ENCODE data around the gene FAM171A1.
"Not testable (repeated sequence)": the region's sequence is repeated elsewhere in the genome, so short reads cannot be mapped to it uniquely, and the experiment has no call there.

The FAM171A1 gene

GRCh38 chr10:15342970-15343369 is 28.1 kb downstream of the FAM171A1 start:
- Histone ChIP-seq H3K23ac (ENCODE audit: low read depth, low read length, poor library complexity) (no peak overlapping the region), H3K27me3 (ENCODE audit: control insufficient read depth in 3 of 3, insufficient read depth in 3 of 3, low read depth in 1 of 3, low read length in 3 of 3) (no peaks in the 10 kb centered on the region), H4K91ac (ENCODE audit: low read depth, low read length, poor library complexity) (no peak overlapping the region), H2BK12ac (ENCODE audit: low read length) (no peak overlapping the region), H2BK5ac (ENCODE audit: low read length) (no peak overlapping the region), H3K4me2 (ENCODE audit: insufficient read depth, low read length, poor library complexity, severe bottlenecking) (no peak overlapping the region), H3K27ac (replicated peaks; ENCODE audit: low read length) (no peak overlapping the region), H3K4me1 (ENCODE audit: control insufficient read depth in 2 of 2, insufficient read depth in 1 of 2, low read depth in 1 of 2, low read length in 2 of 2) (peaks cover 8 to 10% of the 10 kb centered on the region in 2 donors), H4K8ac (ENCODE audit: low read depth, low read length) (no peak overlapping the region), H2AFZ (ENCODE audit: low read length) (no peak overlapping the region), H3K14ac (ENCODE audit: low read length) (no peak overlapping the region), H3K79me1 (ENCODE audit: low read depth, low read length) (peaks cover 3% of the 10 kb centered on the region), H3K9me3 (replicated peaks in 1 of 2; ENCODE audit: control insufficient read depth in 2 of 2, insufficient read depth in 1 of 2, low read depth in 1 of 2, low read length in 2 of 2) (no peaks in the 10 kb centered on the region), H2AK5ac (ENCODE audit: low read depth, low read length) (no peak overlapping the region), H2BK15ac (ENCODE audit: low read length) (no peak overlapping the region), H3K9ac (ENCODE audit: low read depth, low read length, poor library complexity) (no peak overlapping the region), H3K36me3 (replicated peaks in 1 of 2; ENCODE audit: control insufficient read depth in 2 of 2, insufficient read depth in 2 of 2, low read length in 2 of 2) (no peaks in the 10 kb centered on the region), H3K4ac (ENCODE audit: low read length) (no peak overlapping the region), H2BK120ac (ENCODE audit: low read depth, low read length) (no peak overlapping the region), H3K4me3 (ENCODE audit: low read length in 2 of 2) (no peak overlapping the region), H3K18ac (ENCODE audit: low read length) (no peak overlapping the region)
- DNase-seq (ENCODE audit: low spot score): no peak
- WGBS, 2 donors (ENCODE audit: extremely low coverage in 2 of 2, insufficient read length in 2 of 2, insufficient replicate concordance in 1 of 2): no CpG with 5 or more reads among the region's 3 CpGs

GRCh38 chr10:15341502-15342128 is 29.5 kb downstream of the FAM171A1 start:
- Histone ChIP-seq H2BK15ac (ENCODE audit: low read length) (no peak overlapping the region), H3K36me3 (replicated peaks in 1 of 2; ENCODE audit: control insufficient read depth in 2 of 2, insufficient read depth in 2 of 2, low read length in 2 of 2) (no peaks in the 10 kb centered on the region), H2AK5ac (ENCODE audit: low read depth, low read length) (no peak overlapping the region), H2AFZ (ENCODE audit: low read length) (no peak overlapping the region), H3K23ac (ENCODE audit: low read depth, low read length, poor library complexity) (no peak overlapping the region), H3K4ac (ENCODE audit: low read length) (no peak overlapping the region), H3K27ac (replicated peaks; ENCODE audit: low read length) (no peak overlapping the region), H3K9me3 (replicated peaks in 1 of 2; ENCODE audit: control insufficient read depth in 2 of 2, insufficient read depth in 1 of 2, low read depth in 1 of 2, low read length in 2 of 2) (no peaks in the 10 kb centered on the region), H3K27me3 (ENCODE audit: control insufficient read depth in 3 of 3, insufficient read depth in 3 of 3, low read depth in 1 of 3, low read length in 3 of 3) (no peaks in the 10 kb centered on the region), H3K4me1 (ENCODE audit: control insufficient read depth in 2 of 2, insufficient read depth in 1 of 2, low read depth in 1 of 2, low read length in 2 of 2) (peaks cover 8 to 10% of the 10 kb centered on the region in 2 donors), H2BK12ac (ENCODE audit: low read length) (no peak overlapping the region), H3K4me2 (ENCODE audit: insufficient read depth, low read length, poor library complexity, severe bottlenecking) (no peak overlapping the region), H3K14ac (ENCODE audit: low read length) (no peak overlapping the region), H3K9ac (ENCODE audit: low read depth, low read length, poor library complexity) (no peak overlapping the region), H3K79me1 (ENCODE audit: low read depth, low read length) (peaks cover 3% of the 10 kb centered on the region), H3K18ac (ENCODE audit: low read length) (no peak overlapping the region), H4K91ac (ENCODE audit: low read depth, low read length, poor library complexity) (no peak overlapping the region), H2BK5ac (ENCODE audit: low read length) (no peak overlapping the region), H4K8ac (ENCODE audit: low read depth, low read length) (no peak overlapping the region), H2BK120ac (ENCODE audit: low read depth, low read length) (no peak overlapping the region), H3K4me3 (ENCODE audit: low read length in 2 of 2) (no peak overlapping the region)
- DNase-seq (ENCODE audit: low spot score): no peak
- no CpG with 5 or more reads among the region's 7 CpGs for WGBS, 2 donors (ENCODE audit: extremely low coverage in 2 of 2, insufficient read length in 2 of 2, insufficient replicate concordance in 1 of 2)

- Histone ChIP-seq H3K23ac (ENCODE audit: low read depth, low read length, poor library complexity) (no peak overlapping the region), H3K4ac (ENCODE audit: low read length) (no peak overlapping the region), H3K9me3 (replicated peaks in 1 of 2; ENCODE audit: control insufficient read depth in 2 of 2, insufficient read depth in 1 of 2, low read depth in 1 of 2, low read length in 2 of 2) (no peaks in the 10 kb centered on the region), H2AK5ac (ENCODE audit: low read depth, low read length) (no peak overlapping the region), H3K4me3 (ENCODE audit: low read length in 2 of 2) (no peak overlapping the region), H2AFZ (ENCODE audit: low read length) (no peak overlapping the region), H4K8ac (ENCODE audit: low read depth, low read length) (no peak overlapping the region), H3K18ac (ENCODE audit: low read length) (no peak overlapping the region), H3K4me1 (ENCODE audit: control insufficient read depth in 2 of 2, insufficient read depth in 1 of 2, low read depth in 1 of 2, low read length in 2 of 2) (peaks cover 2 to 5% of the 10 kb centered on the region in 2 donors), H3K14ac (ENCODE audit: low read length) (no peak overlapping the region), H3K9ac (ENCODE audit: low read depth, low read length, poor library complexity) (no peak overlapping the region), H2BK15ac (ENCODE audit: low read length) (no peak overlapping the region), H3K79me1 (ENCODE audit: low read depth, low read length) (peaks cover 3% of the 10 kb centered on the region), H3K27me3 (ENCODE audit: control insufficient read depth in 3 of 3, insufficient read depth in 3 of 3, low read depth in 1 of 3, low read length in 3 of 3) (no peaks in the 10 kb centered on the region), H2BK12ac (ENCODE audit: low read length) (no peak overlapping the region), H2BK5ac (ENCODE audit: low read length) (no peak overlapping the region), H3K27ac (replicated peaks; ENCODE audit: low read length) (no peak overlapping the region), H4K91ac (ENCODE audit: low read depth, low read length, poor library complexity) (no peak overlapping the region), H2BK120ac (ENCODE audit: low read depth, low read length) (no peak overlapping the region), H3K36me3 (replicated peaks in 1 of 2; ENCODE audit: control insufficient read depth in 2 of 2, insufficient read depth in 2 of 2, low read length in 2 of 2) (no peaks in the 10 kb centered on the region), H3K4me2 (ENCODE audit: insufficient read depth, low read length, poor library complexity, severe bottlenecking) (no peak overlapping the region)
- no peak for DNase-seq (ENCODE audit: low spot score)
- WGBS, 2 donors (ENCODE audit: extremely low coverage in 2 of 2, insufficient read length in 2 of 2, insufficient replicate concordance in 1 of 2): no CpG with 5 or more reads among the region's 2 CpGs
Measured at GRCh38 chr10:15339892-15340291, 31.2 kb downstream of the FAM171A1 start.

- H2BK12ac ChIP-seq (ENCODE audit: low read length); H3K9ac ChIP-seq (ENCODE audit: low read depth, low read length, poor library complexity); H3K4me2 ChIP-seq (ENCODE audit: insufficient read depth, low read length, poor library complexity, severe bottlenecking); H2AK5ac ChIP-seq (ENCODE audit: low read depth, low read length); H3K27ac ChIP-seq (replicated peaks; ENCODE audit: low read length); H3K36me3 ChIP-seq (replicated peaks in 1 of 2; ENCODE audit: control insufficient read depth in 2 of 2, insufficient read depth in 2 of 2, low read length in 2 of 2); DNase-seq (ENCODE audit: low spot score); H3K18ac ChIP-seq (ENCODE audit: low read length); H3K23ac ChIP-seq (ENCODE audit: low read depth, low read length, poor library complexity); H3K14ac ChIP-seq (ENCODE audit: low read length); H4K91ac ChIP-seq (ENCODE audit: low read depth, low read length, poor library complexity); H3K27me3 ChIP-seq (ENCODE audit: control insufficient read depth in 3 of 3, insufficient read depth in 3 of 3, low read depth in 1 of 3, low read length in 3 of 3); H2AFZ ChIP-seq (ENCODE audit: low read length); H4K8ac ChIP-seq (ENCODE audit: low read depth, low read length); H3K9me3 ChIP-seq (replicated peaks in 1 of 2; ENCODE audit: control insufficient read depth in 2 of 2, insufficient read depth in 1 of 2, low read depth in 1 of 2, low read length in 2 of 2); H2BK5ac ChIP-seq (ENCODE audit: low read length); H3K4me1 ChIP-seq (ENCODE audit: control insufficient read depth in 2 of 2, insufficient read depth in 1 of 2, low read depth in 1 of 2, low read length in 2 of 2); H3K4me3 ChIP-seq (ENCODE audit: low read length in 2 of 2); H3K79me1 ChIP-seq (ENCODE audit: low read depth, low read length); H2BK15ac ChIP-seq (ENCODE audit: low read length); H2BK120ac ChIP-seq (ENCODE audit: low read depth, low read length); H3K4ac ChIP-seq (ENCODE audit: low read length): not testable (repeated sequence)
- no CpG with 5 or more reads among the region's 24 CpGs for WGBS, 2 donors (ENCODE audit: extremely low coverage in 2 of 2, insufficient read length in 2 of 2, insufficient replicate concordance in 1 of 2)
Measured at GRCh38 chr10:15337441-15337923, 33.6 kb downstream of the FAM171A1 start.

Measured in neuronal stem cell (in vitro differentiated cells).